NCI-H460 (cell line): ENCODE results near the gene LAMA3. TPM values are rescaled to one million over a fixed set of nuclear protein-coding genes. Genes with fewer than 3 reads are reported as not detected.
"Not testable (repeated sequence)": the region's sequence is repeated elsewhere in the genome, so short reads cannot be mapped to it uniquely, and the experiment has no call there.

ENCODE experiments used
- DNase-seq: peaks from one replicate; pipeline ENCODE4 v3.0.0-alpha.2; 2016; ENCODE audit warnings: low read depth; ENCODE audit errors: extremely low read depth
- total RNA-seq: library from RNA; depleted of rRNA; stranded (reverse); fragments of >200 nt; shearing (Covaris generic); gene quantifications from 2 replicates; pipeline ENCODE4 v1.2.3, GENCODE V29; 2014

Gene LAMA3
- total RNA-seq, 1 experiment from 2014 or later = 3.9 TPM

DNA sequence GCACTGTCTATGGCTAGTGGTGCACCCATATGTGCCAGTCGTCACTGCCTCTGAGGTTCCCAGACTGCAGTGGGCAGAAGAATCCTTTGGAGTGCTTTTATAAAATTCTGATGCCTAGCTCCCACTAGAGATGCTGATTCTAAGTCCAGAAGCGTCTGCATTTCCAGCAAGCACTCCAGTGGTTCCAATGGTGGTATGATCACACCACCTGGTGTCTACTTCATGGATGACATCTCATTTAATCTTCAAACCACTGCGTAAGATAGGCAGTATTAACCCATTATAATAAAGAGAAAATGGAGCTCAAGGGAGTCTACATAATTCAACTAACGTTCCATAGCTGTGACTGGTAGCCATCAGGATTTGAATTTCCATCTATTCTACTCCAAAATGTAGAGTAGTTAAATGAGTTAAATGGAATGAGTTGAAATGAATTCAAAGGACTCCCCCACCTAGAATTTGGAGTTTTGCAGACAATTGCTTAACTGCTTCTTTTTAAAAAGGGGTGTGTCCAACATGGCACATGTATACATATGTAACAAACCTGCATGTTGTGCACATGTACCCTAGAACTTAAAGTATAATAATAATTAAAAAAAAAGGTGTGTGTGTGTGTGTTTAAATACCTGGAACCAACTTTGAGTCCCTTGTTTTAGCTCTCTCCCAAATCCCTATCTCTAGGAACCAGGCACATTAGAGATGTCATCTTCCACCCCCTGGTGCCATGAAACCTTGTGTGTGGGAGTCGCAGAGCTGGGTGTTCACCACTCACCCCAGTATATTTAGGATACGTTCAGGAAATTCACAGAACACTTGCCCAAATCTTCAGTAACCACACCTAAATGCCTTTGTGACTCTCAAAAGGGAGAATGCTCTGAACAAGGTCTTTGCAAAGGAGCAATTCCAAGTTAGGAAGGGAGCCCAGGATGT is 14.1 kb downstream of the LAMA3 start:
- peak; percentile 59 for DNase-seq

- no peak for DNase-seq
Observed at GRCh38 chr18:23703987-23704384, 14.7 kb downstream of the LAMA3 start.

GRCh38 chr18:23704806-23705205 is 15.6 kb downstream of the LAMA3 start:
- DNase-seq = no peak

DNA sequence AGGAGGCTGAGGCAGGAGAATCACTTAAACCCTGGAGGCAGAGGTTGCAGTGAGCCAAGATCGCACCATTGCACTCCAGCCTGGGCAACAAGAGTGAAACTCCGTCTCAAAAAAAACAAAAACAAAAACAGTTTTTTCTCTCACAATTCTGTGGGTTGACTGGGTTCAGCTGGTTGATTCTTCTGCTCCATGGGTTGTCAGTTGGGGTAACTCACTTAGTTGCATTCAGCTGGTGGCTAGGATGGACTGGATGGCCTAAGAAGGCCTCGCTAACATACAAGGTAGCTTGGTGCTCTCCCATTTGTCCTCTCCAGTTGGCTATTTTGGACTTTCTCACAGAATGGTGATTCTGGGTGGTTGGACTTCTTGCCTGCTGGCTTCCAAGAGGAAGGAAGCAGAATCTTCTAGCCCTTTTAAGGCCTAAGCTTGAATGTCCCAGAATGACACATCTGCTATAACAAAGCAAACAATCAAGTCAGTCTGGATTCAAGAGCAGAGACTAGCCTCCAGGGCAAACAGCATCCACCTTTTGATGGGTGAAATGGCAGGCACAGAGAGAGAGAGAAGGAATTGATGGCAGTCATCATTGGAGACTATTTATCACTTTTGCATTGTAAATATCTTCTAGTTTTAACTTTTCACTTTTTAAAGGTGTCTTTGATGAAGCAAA is 17.9 kb downstream of the LAMA3 start:
- no peak for DNase-seq

- DNase-seq = no peak
Observed at GRCh38 chr18:23710068-23710527, 20.8 kb downstream of the LAMA3 start.

DNA sequence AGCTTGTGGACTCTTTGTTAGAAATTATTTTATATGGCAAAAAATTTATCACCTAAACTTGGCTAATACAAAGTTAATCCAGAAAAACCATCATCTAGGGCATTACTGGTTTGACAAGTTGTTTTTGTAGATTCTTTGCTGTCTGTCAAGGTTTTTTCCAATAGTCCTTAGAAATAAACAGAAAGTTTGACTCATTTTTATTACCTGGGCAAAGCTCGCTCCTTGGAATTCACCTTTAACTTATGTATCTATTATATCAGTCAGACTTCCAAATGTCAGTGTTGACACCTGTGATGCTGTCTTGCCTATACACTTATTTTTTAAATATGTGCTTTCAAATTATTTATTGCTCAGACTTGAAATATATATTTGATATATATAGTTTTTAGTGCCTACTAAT is 21.7 kb downstream of the LAMA3 start:
- DNase-seq = no peak

DNA sequence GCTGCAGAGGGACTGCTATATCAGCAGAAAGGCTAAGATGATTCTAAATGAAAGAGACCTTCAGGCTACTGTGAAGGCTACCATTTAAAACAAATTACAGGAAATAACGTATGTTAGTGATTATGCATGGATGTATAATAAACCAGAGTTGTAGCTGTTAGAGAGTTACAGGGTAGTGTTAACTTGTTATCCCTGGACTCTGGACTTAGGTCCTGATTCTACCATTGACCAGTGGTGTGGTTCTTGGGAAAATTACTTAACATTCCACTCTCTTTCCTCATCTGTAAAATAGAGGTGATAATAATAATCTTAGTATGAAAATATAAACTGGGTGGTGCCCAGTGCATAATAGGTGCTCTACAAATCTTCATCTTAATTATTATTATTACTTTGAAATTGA is 22.2 kb downstream of the LAMA3 start:
- no peak for DNase-seq

GRCh38 chr18:23712445-23712844 is 23.2 kb downstream of the LAMA3 start:
- DNase-seq = no peak

DNA sequence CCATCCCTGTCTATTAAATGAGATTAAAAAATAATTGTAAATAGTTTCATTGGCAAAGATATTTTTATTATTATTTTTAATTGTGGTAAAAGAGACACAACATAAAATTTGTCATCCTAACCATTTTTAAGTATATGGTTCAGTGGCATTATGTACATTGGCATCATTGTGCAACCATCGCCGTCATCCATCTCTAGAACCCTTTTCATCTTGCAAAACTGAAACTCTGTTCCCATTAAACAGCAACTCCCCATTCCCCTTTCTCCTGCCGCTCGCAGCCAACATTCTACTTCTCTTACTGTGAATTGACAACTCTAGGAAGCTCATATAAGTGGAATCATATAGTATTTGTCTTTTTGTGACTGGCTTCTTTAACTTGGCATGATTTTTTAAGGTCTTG is 25.3 kb downstream of the LAMA3 start:
- no peak for DNase-seq

DNA sequence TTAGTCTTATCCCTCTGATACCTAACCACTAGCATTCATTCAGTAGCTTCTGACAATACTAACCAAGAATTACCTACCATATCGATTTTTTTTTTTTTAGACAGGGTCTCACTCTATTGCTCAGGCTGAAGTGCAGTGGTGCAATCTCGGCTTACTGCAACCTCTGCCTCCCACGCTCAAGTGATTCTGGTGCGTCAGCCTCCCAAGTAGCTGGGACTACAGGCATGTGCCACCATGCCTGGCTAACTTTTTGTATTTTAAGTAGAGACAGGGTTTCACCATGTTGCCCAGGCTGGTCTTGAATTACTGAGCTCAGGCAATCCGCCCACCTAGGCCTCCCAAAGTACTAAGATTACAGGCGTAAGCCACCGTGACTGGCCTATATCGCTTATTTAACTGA is 26.8 kb downstream of the LAMA3 start:
- not testable (repeated sequence) for DNase-seq

GRCh38 chr18:23716516-23716915 is 27.3 kb downstream of the LAMA3 start:
- no peak for DNase-seq

DNA sequence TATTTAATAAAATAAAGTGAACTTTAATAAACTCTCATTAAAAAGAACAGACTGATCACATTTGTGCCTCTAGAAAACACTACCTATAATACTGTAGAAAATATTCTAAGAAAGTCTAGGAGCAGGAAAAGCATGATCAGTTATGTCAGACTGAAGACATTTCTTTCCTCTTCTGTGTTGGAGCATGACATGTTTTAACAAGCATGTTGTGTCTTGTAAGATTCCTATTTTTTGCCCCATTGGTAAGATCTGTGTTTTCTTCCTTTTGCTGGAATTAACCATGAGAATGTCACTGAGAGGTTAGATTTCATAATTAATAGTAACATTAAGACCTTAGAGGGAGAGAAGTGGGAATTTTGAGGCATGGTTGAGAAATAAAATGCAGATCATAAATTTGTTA is 27.7 kb downstream of the LAMA3 start:
- DNase-seq = no peak

GRCh38 chr18:23718243-23718720 is 29.0 kb downstream of the LAMA3 start:
- no peak for DNase-seq

DNA sequence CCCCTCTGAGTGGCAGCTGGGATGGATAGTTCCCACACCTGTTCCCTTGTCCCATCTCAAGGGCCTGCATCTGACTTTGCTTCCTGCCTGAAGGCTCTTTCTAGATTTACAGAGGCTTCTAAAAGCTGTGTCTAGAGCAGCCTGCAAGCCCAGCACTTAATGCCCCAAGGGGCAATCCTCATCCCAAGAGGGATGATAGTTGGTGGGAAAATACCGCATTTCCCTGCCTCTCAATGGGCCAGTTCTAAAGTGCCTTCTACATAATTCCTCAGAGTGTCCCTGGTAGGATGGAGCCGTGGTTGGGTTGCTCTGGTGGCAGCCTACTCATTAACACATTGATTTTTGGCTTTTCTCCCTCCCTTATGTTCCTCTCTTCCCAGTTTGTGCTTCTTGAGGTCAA is 29.5 kb downstream of the LAMA3 start:
- no peak for DNase-seq

DNA sequence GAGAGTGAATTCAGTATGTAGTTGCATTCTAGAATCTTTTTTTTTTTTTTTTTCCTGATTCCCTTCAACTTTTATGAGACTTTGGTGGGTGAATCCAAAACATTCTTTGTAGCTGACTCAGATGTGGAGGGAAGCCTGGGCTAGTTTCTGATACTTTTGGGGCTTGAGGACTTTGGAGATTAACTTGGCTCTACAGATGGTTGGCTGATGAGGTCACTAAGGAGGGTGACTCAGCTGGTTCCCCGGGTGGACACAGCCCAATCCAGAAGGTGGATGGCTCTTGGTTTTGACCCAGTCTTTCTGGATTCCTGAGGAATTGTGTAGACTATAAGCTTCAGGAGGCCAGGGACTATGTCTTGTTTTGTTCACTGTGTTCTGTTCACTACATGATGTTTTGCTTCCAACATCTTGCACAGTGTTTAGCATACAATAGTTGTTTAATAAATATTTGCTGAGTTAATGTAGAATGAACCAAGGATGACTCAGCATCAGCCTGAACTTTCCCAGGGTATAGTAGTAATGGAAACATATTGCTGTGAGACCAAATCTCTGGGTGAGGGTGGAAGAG is 30.5 kb downstream of the LAMA3 start:
- DNase-seq = peak; percentile 55

GRCh38 chr18:23721696-23722480 is 32.6 kb downstream of the LAMA3 start:
- DNase-seq = no peak

- DNase-seq = no peak
Observed at GRCh38 chr18:23722646-23723045, 33.4 kb downstream of the LAMA3 start.

DNA sequence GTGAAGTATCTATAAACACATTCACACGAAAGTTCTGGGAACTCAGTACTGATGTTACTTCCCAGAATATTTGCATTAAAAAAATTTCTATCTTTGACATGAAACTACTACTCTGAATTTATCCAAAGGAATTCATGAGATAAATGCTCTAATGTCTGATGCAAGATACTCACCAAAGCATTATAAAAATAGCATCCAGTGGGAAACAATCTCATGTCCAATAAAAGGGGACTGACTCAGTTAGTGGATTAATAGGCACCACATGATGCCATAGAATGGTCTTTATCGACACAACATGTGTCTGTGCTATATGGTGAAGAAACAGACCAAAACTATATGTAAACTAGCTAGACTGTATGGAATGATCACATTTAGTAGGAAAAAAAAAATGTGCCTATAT is 33.9 kb downstream of the LAMA3 start:
- DNase-seq = no peak

DNA sequence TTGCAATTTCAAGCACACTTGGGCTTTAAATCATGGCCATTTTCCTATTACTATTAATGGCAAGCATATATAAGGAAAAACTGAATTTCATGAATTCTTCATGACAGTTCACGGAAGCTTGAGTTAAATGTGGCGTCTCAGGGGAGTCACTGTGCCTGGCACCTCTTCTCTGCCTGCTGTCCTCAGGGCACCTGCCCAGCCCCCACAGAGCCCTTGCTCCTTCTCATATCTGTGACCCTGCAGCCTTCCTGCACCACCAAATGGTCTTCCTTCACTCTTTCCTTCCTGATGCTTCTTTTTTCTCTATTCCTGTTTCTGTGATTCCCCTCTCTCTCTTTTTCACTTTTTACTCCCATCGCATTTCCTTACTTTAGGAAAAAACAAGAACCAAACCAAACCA is 35.4 kb downstream of the LAMA3 start:
- DNase-seq = no peak

GRCh38 chr18:23725351-23725750 is 36.1 kb downstream of the LAMA3 start:
- no peak for DNase-seq
